Esophagus muscularis mucosa (tissue), 4 donors: ENCODE results near the gene PTPN4.

ENCODE experiments used
- CTCF ChIP-seq, 3 experiments: fragments of 200-600 bp in 2 of 3; fragments of 450-650 bp in 1 of 3; sonication (generic) in 2 of 3; IDR thresholded peaks; one replicate each; pipeline ENCODE4 v1.5.1; 2017 to 2019; ENCODE audit warnings: antibody characterized with exemption in 3 of 3, mild to moderate bottlenecking in 2 of 3, moderate library complexity in 1 of 3
- EP300 ChIP-seq: sonication (generic); formaldehyde crosslinking; IDR thresholded peaks from one replicate; pipeline ENCODE4 v1.6.1; 2017; ENCODE audit warnings: antibody characterized with exemption
- POLR2A ChIP-seq: fragments of 450-650 bp; IDR thresholded peaks from one replicate; pipeline ENCODE4 v1.6.1; 2017; ENCODE audit warnings: antibody characterized with exemption, moderate library complexity, mild to moderate bottlenecking, low read depth
- POLR2AphosphoS5 ChIP-seq, 2 donors: sonication (generic); formaldehyde crosslinking; IDR thresholded peaks; one replicate each; pipeline ENCODE4 v1.6.1; 2017; ENCODE audit warnings: antibody characterized with exemption in 2 of 2

GRCh38 chr2:119721043-119721442 lies 38.7 kb upstream of the PTPN4 start:
- TF ChIP-seq POLR2A (no peak), EP300 (no peak), CTCF (IDR thresholded peaks at IDR 0.05) (no peak), POLR2AphosphoS5 (IDR thresholded peaks at IDR 0.05) (no peak)
